Measurements from ENCODE around the gene CEPT1. TPM values are rescaled to one million over a fixed set of nuclear protein-coding genes. Genes with fewer than 3 reads are reported as not detected.

Gene CEPT1
- total and polyA plus RNA-seq, 2 donors (not counting 3 experiments of a cell fraction or from before 2014, with no cell fraction given) = 13.6 to 29.1 TPM

GRCh38 chr1:111184663-111185062, 44.6 kb downstream of the CEPT1 start:
- FAIRE-seq (no peak), DNase-seq (ENCODE audit: low read depth, low spot score) (no peak)
- H3K79me2 ChIP-seq (ENCODE audit: control insufficient read depth, insufficient read depth, low read length) = no peaks in the 10 kb centered on the region
- dilution Hi-C loops (cut with MboI; ENCODE audit: extremely low pct_ligation_motif_present, low sequenced_read_pairs) (no loop called here), intact Hi-C loops (cut with micrococcal nuclease) (no loop called here)
- BruUV-seq (replicated peaks) = no TSS peak
- H3K4me3 ChIP-seq (replicated peaks in 1 of 3; ENCODE audit: insufficient read depth in 1 of 3, low read depth in 1 of 3, low read length in 3 of 3) = no peak overlapping the region
- H3K9me1 ChIP-seq (replicated peaks; ENCODE audit: control insufficient read depth, extremely low read depth, insufficient read depth, low read length) = no peaks in the 10 kb centered on the region
- ChIA-PET POLR2A (no interaction called here), CTCF (interaction anchor here (0.6 kb wide), 1 partner anchor 283 kb away, joined by 3 read pairs; no protein-coding TSS in a partner anchor)
- H3K36me3 ChIP-seq (ENCODE audit: control insufficient read depth in 2 of 2, extremely low read depth in 1 of 2, insufficient read depth in 2 of 2, low read length in 2 of 2) = peaks cover 2 to 6% of the 10 kb centered on the region in 2 experiments
- H3K4me2 ChIP-seq (ENCODE audit: insufficient read depth, low read length) = no peak overlapping the region
- TF ChIP-seq POLR2A (IDR thresholded peaks at IDR 0.05; ENCODE audit: low read depth, low read length) = no peak
- TF ChIP-seq EZH2 (IDR thresholded peaks at IDR 0.05; ENCODE audit: borderline replicate concordance, low read depth, low read length, severe bottlenecking) = no peak
- TF ChIP-seq MAX (IDR thresholded peaks at IDR 0.05; ENCODE audit: insufficient read depth, insufficient read length) = no peak
- TF ChIP-seq FOS (IDR thresholded peaks at IDR 0.05; ENCODE audit: borderline replicate concordance, insufficient read depth, low read length) = no peak
- no peak for TF ChIP-seq CTCF (IDR thresholded peaks at IDR 0.05; ENCODE audit: extremely low read depth in 1 of 2, insufficient read depth in 1 of 2, low read depth in 1 of 2, low read length in 2 of 2)
- TF ChIP-seq JUN (IDR thresholded peaks at IDR 0.05; ENCODE audit: borderline replicate concordance, insufficient read depth, insufficient read length, low read depth) = no peak
- no peak for TF ChIP-seq GATA2 (IDR thresholded peaks at IDR 0.05; ENCODE audit: insufficient read depth, insufficient read length, low read depth, low read length)
- TF ChIP-seq POLR2AphosphoS5 (IDR thresholded peaks at IDR 0.05; ENCODE audit: insufficient read depth, low read depth, low read length) = no peak
- no peak for TF ChIP-seq MYC (IDR thresholded peaks at IDR 0.05; ENCODE audit: low read depth, low read length)
- H3K27ac ChIP-seq (ENCODE audit: insufficient read depth, low read depth, low read length) = no peak overlapping the region
- H3K9ac ChIP-seq (replicated peaks; ENCODE audit: extremely low read depth, insufficient read depth, low read length) = no peak overlapping the region
- H3K4me1 ChIP-seq (ENCODE audit: control insufficient read depth, extremely low read depth, insufficient read depth, low read length) = no peaks in the 10 kb centered on the region
- H2AFZ ChIP-seq (ENCODE audit: low read depth, low read length) = no peak overlapping the region
- no peaks in the 10 kb centered on the region for H4K20me1 ChIP-seq (replicated peaks; ENCODE audit: control insufficient read depth, extremely low read depth, insufficient read depth, low read length)
- no peaks in the 10 kb centered on the region for H3K9me3 ChIP-seq (replicated peaks; ENCODE audit: control insufficient read depth, insufficient read depth, low read length)
- no peaks in the 10 kb centered on the region for H3K27me3 ChIP-seq (ENCODE audit: control insufficient read depth in 2 of 2, insufficient read depth in 2 of 2, low read length in 2 of 2)

All from endothelial cell of umbilical vein (primary cell).